Activated naive CD4-positive, alpha-beta T cell treated with anti-CD3 and anti-CD28 coated beads, Interleukin-2, amount 50 U/mL, for 16 hours (primary cell): ENCODE data around the gene DEPDC5.

ENCODE experiments used
- DNase-seq: peaks from one replicate; pipeline ENCODE4 v3.0.0-alpha.2; 2020

The DEPDC5 gene

GRCh38 chr22:31899669-31900068 lies 145.8 kb downstream of the DEPDC5 start:
- DNase-seq = no peak

- DNase-seq = no peak
Observed at GRCh38 chr22:31901388-31902137, 147.7 kb downstream of the DEPDC5 start.

GRCh38 chr22:31904651-31905050 lies 150.8 kb downstream of the DEPDC5 start:
- DNase-seq = no peak

- DNase-seq = no peak
Observed at GRCh38 chr22:31905356-31905755, 151.5 kb downstream of the DEPDC5 start.

GRCh38 chr22:31906086-31906485 lies 152.3 kb downstream of the DEPDC5 start:
- DNase-seq = no peak

GRCh38 chr22:31906569-31906968 lies 152.8 kb downstream of the DEPDC5 start:
- DNase-seq = no peak

GRCh38 chr22:31909977-31910376 lies 156.2 kb downstream of the DEPDC5 start:
- DNase-seq = no peak

GRCh38 chr22:31911565-31912406 lies 158.0 kb downstream of the DEPDC5 start:
- no peak for DNase-seq

GRCh38 chr22:31912407-31912743 lies 158.6 kb downstream of the DEPDC5 start:
- DNase-seq = no peak

- no peak for DNase-seq
Observed at GRCh38 chr22:31915586-31915985, 161.8 kb downstream of the DEPDC5 start.

GRCh38 chr22:31917227-31917921 lies 163.6 kb downstream of the DEPDC5 start:
- DNase-seq = no peak

- DNase-seq = no peak
Observed at GRCh38 chr22:31919730-31920129, 165.9 kb downstream of the DEPDC5 start.

- DNase-seq = no peak
Observed at GRCh38 chr22:31920306-31920705, 166.5 kb downstream of the DEPDC5 start.

- DNase-seq = no peak
Observed at GRCh38 chr22:31921106-31921505, 167.3 kb downstream of the DEPDC5 start.

GRCh38 chr22:31922534-31922933 lies 168.7 kb downstream of the DEPDC5 start:
- no peak for DNase-seq

- DNase-seq = no peak
Observed at GRCh38 chr22:31923136-31923535, 169.3 kb downstream of the DEPDC5 start.

- DNase-seq = no peak
Observed at GRCh38 chr22:31923747-31924146, 169.9 kb downstream of the DEPDC5 start.

- no peak for DNase-seq
Observed at GRCh38 chr22:31925056-31925455, 171.2 kb downstream of the DEPDC5 start.

GRCh38 chr22:31926024-31926423 lies 172.2 kb downstream of the DEPDC5 start:
- no peak for DNase-seq

- DNase-seq = no peak
Observed at GRCh38 chr22:31926969-31927368, 173.2 kb downstream of the DEPDC5 start.

GRCh38 chr22:31927562-31927961 lies 173.7 kb downstream of the DEPDC5 start:
- no peak for DNase-seq

- DNase-seq = no peak
Observed at GRCh38 chr22:31929167-31929930, 175.5 kb downstream of the DEPDC5 start.

- no peak for DNase-seq
Observed at GRCh38 chr22:31932863-31933262, 179.0 kb downstream of the DEPDC5 start.
